HCT116 (cell line): Measurements from ENCODE around the gene AMBRA1.

Source experiments
- ATF3 ChIP-seq: IDR thresholded peaks from 2 replicates; pipeline ENCODE4 v1.6.1; 2012
- CTCF ChIP-seq, 3 experiments: fragments of 200-600 bp in 1 of 3; sonication (generic) in 1 of 3; IDR thresholded peaks in 2 of 3; conservative IDR thresholded peaks in 1 of 3; 2 replicates each; pipeline ENCODE4 v1.5.1; 2012 to 2017; ENCODE audit warnings: low read depth in 2 of 3, low read length in 2 of 3, antibody characterized with exemption in 1 of 3, borderline replicate concordance in 1 of 3, control low read depth in 1 of 3, mild to moderate bottlenecking in 1 of 3, mixed read lengths in 1 of 3, mixed run types in 1 of 3, moderate library complexity in 1 of 3; ENCODE audit not compliant: insufficient read depth in 1 of 3
- EZH2 ChIP-seq: fragments of 200-600 bp; sonication (generic); IDR thresholded peaks from 2 replicates; pipeline ENCODE4 v1.6.1; 2017; ENCODE audit warnings: antibody characterized with exemption, mixed run types
- EZH2phosphoT487 ChIP-seq: fragments of 200-600 bp; IDR thresholded peaks from 2 replicates; pipeline ENCODE4 v1.6.1; 2018; ENCODE audit warnings: antibody characterized with exemption, borderline replicate concordance
- FOSL1 ChIP-seq: IDR thresholded peaks from 2 replicates; pipeline ENCODE4 v1.6.1; 2012; ENCODE audit warnings: low read depth
- MAX ChIP-seq: IDR thresholded peaks from 2 replicates; pipeline ENCODE4 v1.6.1; 2012
- POLR2A ChIP-seq: IDR thresholded peaks from 2 replicates; pipeline ENCODE4 v1.7.0; 2011; ENCODE audit warnings: borderline replicate concordance; ENCODE audit not compliant: insufficient read depth, insufficient read length; ENCODE audit errors: extremely low read depth
- POLR2AphosphoS5 ChIP-seq: IDR thresholded peaks from 2 replicates; pipeline ENCODE4 v1.6.1; 2011; ENCODE audit warnings: mild to moderate bottlenecking, low read depth, low read length, moderate library complexity
- RAD21 ChIP-seq: IDR thresholded peaks from 2 replicates; pipeline ENCODE4 v1.6.1; 2012; ENCODE audit warnings: low read depth, mild to moderate bottlenecking
- REST ChIP-seq: IDR thresholded peaks from 2 replicates; pipeline ENCODE4 v1.6.1; 2012; ENCODE audit warnings: low read depth
- SIN3A ChIP-seq: IDR thresholded peaks from 2 replicates; pipeline ENCODE4 v1.6.1; 2012; ENCODE audit warnings: low read depth
- ZFX ChIP-seq: fragments of 450-650 bp; IDR thresholded peaks from 2 replicates; pipeline ENCODE4 v1.6.1; 2017

- no peak for TF ChIP-seq POLR2A
- TF ChIP-seq REST, result no peak
- TF ChIP-seq FOSL1, result no peak
- no peak for TF ChIP-seq EZH2
- no peak for TF ChIP-seq CTCF (IDR thresholded peaks at IDR 0.05 in 2 of 3, conservative IDR thresholded peaks at IDR 0.05 in 1 of 3; ENCODE audit: borderline replicate concordance in 1 of 3, insufficient read depth in 1 of 3, low read depth in 2 of 3, low read length in 2 of 3)
- TF ChIP-seq SIN3A, result no peak
- no peak for TF ChIP-seq POLR2AphosphoS5
- no peak for TF ChIP-seq RAD21
- TF ChIP-seq EZH2phosphoT487, result no peak
- no peak for TF ChIP-seq ZFX
- TF ChIP-seq ATF3, result no peak
- no peak for TF ChIP-seq MAX
Observed at GRCh38 chr11:46351148-46351547, 242.7 kb downstream of the AMBRA1 start.
